Activated naive CD8-positive, alpha-beta T cell treated with anti-CD3 and anti-CD28 coated beads, Interleukin-2, amount 50 U/mL, for 24 hours (primary cell): ENCODE data around the gene SPINDOC.
"Not testable (repeated sequence)": the region's sequence is repeated elsewhere in the genome, so short reads cannot be mapped to it uniquely, and the experiment has no call there.

Experiments used
- ATAC-seq: fragments of 150-1000 bp; cut with Tn5 transposase; one replicate; pipeline ENCODE4 v1.10.0; 2021
- DNase-seq: peaks from one replicate; pipeline ENCODE4 v3.0.0; 2021
- H3K27ac Mint-ChIP-seq: one replicate; pipeline ENCODE4 v1.8.0; 2021; ENCODE audit warnings: mild to moderate bottlenecking, mixed read lengths
- H3K27me3 Mint-ChIP-seq: one replicate; pipeline ENCODE4 v1.8.0; 2021; ENCODE audit warnings: mixed read lengths
- H3K36me3 Mint-ChIP-seq: one replicate; pipeline ENCODE4 v1.8.0; 2021; ENCODE audit warnings: low read depth, mixed read lengths
- H3K4me1 Mint-ChIP-seq: one replicate; pipeline ENCODE4 v1.8.0; 2021; ENCODE audit warnings: mixed read lengths
- H3K4me3 Mint-ChIP-seq: one replicate; pipeline ENCODE4 v1.8.0; 2021; ENCODE audit warnings: mild to moderate bottlenecking, moderate library complexity, mixed read lengths
- H3K9me3 Mint-ChIP-seq: one replicate; pipeline ENCODE4 v1.8.0; 2021; ENCODE audit warnings: mixed read lengths

SPINDOC gene

GRCh38 chr11:63849691-63850090, 36.4 kb downstream of the SPINDOC start:
- H3K27ac Mint-ChIP-seq = peak overlapping the region; percentile 18
- no peak for DNase-seq
- H3K9me3 Mint-ChIP-seq = no peaks in the 10 kb centered on the region
- peaks cover 74% of the 10 kb centered on the region for H3K4me1 Mint-ChIP-seq
- H3K4me3 Mint-ChIP-seq = no peak overlapping the region
- no peak for ATAC-seq
- H3K27me3 Mint-ChIP-seq = no peaks in the 10 kb centered on the region
- H3K36me3 Mint-ChIP-seq = peaks cover 13% of the 10 kb centered on the region

- H3K27ac Mint-ChIP-seq = peak overlapping the region; percentile 74
- H3K4me3 Mint-ChIP-seq = peak overlapping the region; percentile 44
- no peaks in the 10 kb centered on the region for H3K9me3 Mint-ChIP-seq
- DNase-seq (no peak), ATAC-seq (no peak)
- H3K27me3 Mint-ChIP-seq = no peaks in the 10 kb centered on the region
- H3K36me3 Mint-ChIP-seq = peaks cover 17% of the 10 kb centered on the region
- peaks cover 72% of the 10 kb centered on the region for H3K4me1 Mint-ChIP-seq
Measured at GRCh38 chr11:63850920-63851319, 37.7 kb downstream of the SPINDOC start.

- ATAC-seq (no peak), DNase-seq (no peak)
- H3K4me3 Mint-ChIP-seq = peak overlapping the region; percentile 44
- H3K9me3 Mint-ChIP-seq = no peaks in the 10 kb centered on the region
- H3K36me3 Mint-ChIP-seq = peaks cover 15% of the 10 kb centered on the region
- peaks cover 74% of the 10 kb centered on the region for H3K4me1 Mint-ChIP-seq
- peak overlapping the region; percentile 74 for H3K27ac Mint-ChIP-seq
- no peaks in the 10 kb centered on the region for H3K27me3 Mint-ChIP-seq
Measured at GRCh38 chr11:63851364-63851763, 38.1 kb downstream of the SPINDOC start.

GRCh38 chr11:63853476-63853875, 40.2 kb downstream of the SPINDOC start:
- Mint-ChIP-seq H3K27ac (no peak overlapping the region), H3K4me3 (no peak overlapping the region), H3K27me3 (no peaks in the 10 kb centered on the region), H3K4me1 (peaks cover 69% of the 10 kb centered on the region), H3K36me3 (peaks cover 15% of the 10 kb centered on the region), H3K9me3 (no peaks in the 10 kb centered on the region)
- ATAC-seq = no peak
- DNase-seq = no peak

GRCh38 chr11:63854696-63855095, 41.4 kb downstream of the SPINDOC start:
- Mint-ChIP-seq H3K36me3 (peaks cover 17% of the 10 kb centered on the region), H3K27ac (peak overlapping the region; percentile 43), H3K9me3 (no peaks in the 10 kb centered on the region), H3K4me1 (peaks cover 63% of the 10 kb centered on the region), H3K4me3 (no peak overlapping the region), H3K27me3 (no peaks in the 10 kb centered on the region)
- no peak for DNase-seq
- no peak for ATAC-seq

- Mint-ChIP-seq H3K4me3 (no peak overlapping the region), H3K4me1 (peaks cover 55% of the 10 kb centered on the region), H3K36me3 (peaks cover 19% of the 10 kb centered on the region), H3K9me3 (no peaks in the 10 kb centered on the region), H3K27ac (no peak overlapping the region), H3K27me3 (no peaks in the 10 kb centered on the region)
- ATAC-seq = no peak
- DNase-seq = no peak
Measured at GRCh38 chr11:63855975-63856374, 42.7 kb downstream of the SPINDOC start.

GRCh38 chr11:63858628-63859550, 45.6 kb downstream of the SPINDOC start:
- Mint-ChIP-seq H3K36me3 (peaks cover 23% of the 10 kb centered on the region), H3K9me3 (no peaks in the 10 kb centered on the region), H3K4me1 (peaks cover 39% of the 10 kb centered on the region), H3K27ac (no peak overlapping the region), H3K27me3 (no peaks in the 10 kb centered on the region), H3K4me3 (no peak overlapping the region)
- ATAC-seq (no peak), DNase-seq (no peak)

GRCh38 chr11:63862923-63863322, 49.7 kb downstream of the SPINDOC start:
- ATAC-seq (no peak), DNase-seq (no peak)
- H3K27ac Mint-ChIP-seq = no peak overlapping the region
- peaks cover 18% of the 10 kb centered on the region for H3K36me3 Mint-ChIP-seq
- peaks cover 50% of the 10 kb centered on the region for H3K4me1 Mint-ChIP-seq
- no peaks in the 10 kb centered on the region for H3K9me3 Mint-ChIP-seq
- no peaks in the 10 kb centered on the region for H3K27me3 Mint-ChIP-seq
- H3K4me3 Mint-ChIP-seq = no peak overlapping the region

GRCh38 chr11:63863620-63864019, 50.4 kb downstream of the SPINDOC start:
- Mint-ChIP-seq H3K36me3 (peaks cover 22% of the 10 kb centered on the region), H3K4me1 (peaks cover 55% of the 10 kb centered on the region)
- H3K4me3 Mint-ChIP-seq, H3K9me3 Mint-ChIP-seq, DNase-seq, H3K27me3 Mint-ChIP-seq, ATAC-seq, H3K27ac Mint-ChIP-seq: not testable (repeated sequence)

GRCh38 chr11:63866211-63866610, 53.0 kb downstream of the SPINDOC start:
- peaks cover 75% of the 10 kb centered on the region for H3K4me1 Mint-ChIP-seq
- peaks cover 15% of the 10 kb centered on the region for H3K36me3 Mint-ChIP-seq
- DNase-seq = peak; percentile 79
- peak; percentile 83 for ATAC-seq
- H3K27me3 Mint-ChIP-seq = no peaks in the 10 kb centered on the region
- H3K27ac Mint-ChIP-seq = peak overlapping the region; percentile 29
- H3K4me3 Mint-ChIP-seq = peak overlapping the region; percentile 16
- H3K9me3 Mint-ChIP-seq = no peaks in the 10 kb centered on the region

GRCh38 chr11:63867511-63867910, 54.3 kb downstream of the SPINDOC start:
- no peak overlapping the region for H3K4me3 Mint-ChIP-seq
- H3K9me3 Mint-ChIP-seq = no peaks in the 10 kb centered on the region
- ATAC-seq (no peak), DNase-seq (no peak)
- H3K27me3 Mint-ChIP-seq = no peaks in the 10 kb centered on the region
- H3K27ac Mint-ChIP-seq = no peak overlapping the region
- H3K4me1 Mint-ChIP-seq = peaks cover 84% of the 10 kb centered on the region
- H3K36me3 Mint-ChIP-seq = peaks cover 9% of the 10 kb centered on the region

- no peaks in the 10 kb centered on the region for H3K9me3 Mint-ChIP-seq
- peak overlapping the region; percentile 21 for H3K27ac Mint-ChIP-seq
- no peak overlapping the region for H3K4me3 Mint-ChIP-seq
- H3K36me3 Mint-ChIP-seq = peaks cover 5% of the 10 kb centered on the region
- H3K27me3 Mint-ChIP-seq = no peaks in the 10 kb centered on the region
- ATAC-seq (no peak), DNase-seq (no peak)
- peaks cover 84% of the 10 kb centered on the region for H3K4me1 Mint-ChIP-seq
Measured at GRCh38 chr11:63868399-63869064, 55.3 kb downstream of the SPINDOC start.

GRCh38 chr11:63869171-63869591, 55.9 kb downstream of the SPINDOC start:
- ATAC-seq (no peak), DNase-seq (no peak)
- Mint-ChIP-seq H3K9me3 (no peaks in the 10 kb centered on the region), H3K27ac (peak overlapping the region; percentile 75), H3K36me3 (peaks cover 8% of the 10 kb centered on the region), H3K4me1 (peaks cover 90% of the 10 kb centered on the region), H3K4me3 (peak overlapping the region; percentile 33), H3K27me3 (no peaks in the 10 kb centered on the region)

- no peaks in the 10 kb centered on the region for H3K27me3 Mint-ChIP-seq
- H3K36me3 Mint-ChIP-seq = peaks cover 10% of the 10 kb centered on the region
- no peaks in the 10 kb centered on the region for H3K9me3 Mint-ChIP-seq
- peak; percentile 42 for DNase-seq
- peak overlapping the region; percentile 75 for H3K27ac Mint-ChIP-seq
- H3K4me1 Mint-ChIP-seq = peaks cover 93% of the 10 kb centered on the region
- H3K4me3 Mint-ChIP-seq = peak overlapping the region; percentile 33
- ATAC-seq = peak; percentile 27
Measured at GRCh38 chr11:63869683-63870082, 56.4 kb downstream of the SPINDOC start.
